Cardiac fibroblast (primary cell): ENCODE measurements around the gene ENGASE.
A peak's percentile ranks its signal among the peaks of the same experiment; 100 is the strongest.

Experiments used
- DNase-seq, 2 donors: peaks; one replicate each; pipeline versions ENCODE4 v3.0.0 to v3.0.0-alpha.2; 2010; ENCODE audit warnings: low read depth in 2 of 2
- H3K4me3 ChIP-seq, 2 donors: replicated peaks in 1 of 2; 1 replicate in 1 of 2; 2 replicates in 1 of 2; pipeline ENCODE4 v1.5.1; 2011; ENCODE audit warnings: low read depth in 2 of 2, low read length in 2 of 2, mild to moderate bottlenecking in 2 of 2, moderate library complexity in 1 of 2
- TF ChIP-seq, protein P1 (sequence below): IDR thresholded peaks from one replicate; pipeline ENCODE4 v1.5.1; 2011; ENCODE audit warnings: low read depth, mild to moderate bottlenecking, low read length, inconsistent platforms

ENGASE gene

DNA sequence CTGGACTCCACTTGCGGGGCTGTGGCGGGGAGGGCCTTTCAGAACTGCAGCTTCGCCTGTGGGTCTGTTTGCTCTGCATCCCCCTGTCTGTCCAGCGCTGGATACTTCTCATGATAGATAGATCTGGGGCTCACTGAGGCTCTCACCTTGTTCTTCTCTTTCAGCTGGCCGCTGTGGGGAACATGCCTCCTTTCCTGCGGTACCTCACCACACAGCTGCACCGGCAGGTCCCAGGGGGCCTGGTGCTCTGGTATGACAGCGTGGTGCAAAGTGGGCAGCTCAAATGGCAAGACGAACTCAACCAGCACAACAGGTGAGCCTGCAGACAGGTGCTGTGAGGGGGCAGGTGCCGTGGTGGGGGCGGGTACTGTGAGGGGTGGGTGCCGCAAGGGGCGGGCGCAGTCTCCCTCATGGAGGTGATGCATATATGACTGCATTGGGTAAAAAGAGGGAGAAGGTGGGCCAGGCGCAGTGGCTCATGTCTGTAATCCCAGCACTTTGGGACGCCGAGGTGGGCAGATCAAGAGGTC, 6.2 kb downstream of the ENGASE start:
- TF ChIP-seq, protein P1, sequence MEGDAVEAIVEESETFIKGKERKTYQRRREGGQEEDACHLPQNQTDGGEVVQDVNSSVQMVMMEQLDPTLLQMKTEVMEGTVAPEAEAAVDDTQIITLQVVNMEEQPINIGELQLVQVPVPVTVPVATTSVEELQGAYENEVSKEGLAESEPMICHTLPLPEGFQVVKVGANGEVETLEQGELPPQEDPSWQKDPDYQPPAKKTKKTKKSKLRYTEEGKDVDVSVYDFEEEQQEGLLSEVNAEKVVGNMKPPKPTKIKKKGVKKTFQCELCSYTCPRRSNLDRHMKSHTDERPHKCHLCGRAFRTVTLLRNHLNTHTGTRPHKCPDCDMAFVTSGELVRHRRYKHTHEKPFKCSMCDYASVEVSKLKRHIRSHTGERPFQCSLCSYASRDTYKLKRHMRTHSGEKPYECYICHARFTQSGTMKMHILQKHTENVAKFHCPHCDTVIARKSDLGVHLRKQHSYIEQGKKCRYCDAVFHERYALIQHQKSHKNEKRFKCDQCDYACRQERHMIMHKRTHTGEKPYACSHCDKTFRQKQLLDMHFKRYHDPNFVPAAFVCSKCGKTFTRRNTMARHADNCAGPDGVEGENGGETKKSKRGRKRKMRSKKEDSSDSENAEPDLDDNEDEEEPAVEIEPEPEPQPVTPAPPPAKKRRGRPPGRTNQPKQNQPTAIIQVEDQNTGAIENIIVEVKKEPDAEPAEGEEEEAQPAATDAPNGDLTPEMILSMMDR: no peak
- no peak overlapping the region for H3K4me3 ChIP-seq
- DNase-seq: no peak

GRCh38 chr17:79081571-79082276, 7.1 kb downstream of the ENGASE start:
- DNase-seq: no peak
- no peak overlapping the region for H3K4me3 ChIP-seq
- TF ChIP-seq, protein P1: no peak

DNA sequence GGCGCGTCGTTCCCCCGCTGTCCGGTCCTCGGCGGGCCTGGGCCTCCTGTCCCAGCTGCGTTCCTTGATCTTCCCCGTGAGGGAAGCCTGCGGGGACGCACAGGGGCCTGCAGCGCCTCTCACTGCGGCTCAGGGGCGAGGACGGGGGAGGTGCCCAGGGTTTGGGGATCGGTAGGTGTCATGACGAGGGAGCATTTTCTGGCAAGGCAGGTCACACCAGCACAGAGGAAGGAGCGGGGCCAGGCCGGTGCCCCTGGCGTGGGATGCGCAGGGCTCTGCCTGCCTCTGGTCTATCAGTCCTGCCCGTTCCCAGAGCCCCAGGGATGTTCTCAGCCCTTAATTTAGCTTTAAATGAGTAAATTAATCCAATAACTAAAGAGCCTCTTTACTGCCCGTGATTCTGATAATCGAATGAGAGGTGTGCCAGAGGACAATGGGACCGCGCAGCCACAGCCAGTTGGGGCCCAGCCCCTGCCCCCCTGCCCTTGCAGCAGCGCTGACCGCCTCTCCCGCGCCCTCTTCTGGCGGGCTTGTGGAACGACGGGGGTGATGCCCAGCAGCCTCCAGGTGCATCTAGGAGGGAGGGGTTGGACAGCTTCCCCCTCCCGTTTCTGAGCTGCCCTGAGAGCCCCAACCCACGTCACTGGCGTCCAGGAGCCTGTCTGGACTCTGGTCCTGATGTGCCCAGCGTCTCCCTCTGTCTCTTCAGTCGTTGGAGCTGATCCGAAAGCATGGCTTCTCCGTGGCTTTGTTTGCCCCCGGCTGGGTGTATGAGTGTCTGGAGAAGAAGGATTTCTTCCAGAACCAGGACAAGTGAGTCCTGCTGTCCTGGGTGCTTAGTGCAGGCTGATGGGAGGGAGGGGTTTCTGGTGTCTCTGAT, 7.9 kb downstream of the ENGASE start:
- no peak overlapping the region for H3K4me3 ChIP-seq
- TF ChIP-seq, protein P1: peak; percentile 97
- DNase-seq: peak; percentile 46 to 53

DNA sequence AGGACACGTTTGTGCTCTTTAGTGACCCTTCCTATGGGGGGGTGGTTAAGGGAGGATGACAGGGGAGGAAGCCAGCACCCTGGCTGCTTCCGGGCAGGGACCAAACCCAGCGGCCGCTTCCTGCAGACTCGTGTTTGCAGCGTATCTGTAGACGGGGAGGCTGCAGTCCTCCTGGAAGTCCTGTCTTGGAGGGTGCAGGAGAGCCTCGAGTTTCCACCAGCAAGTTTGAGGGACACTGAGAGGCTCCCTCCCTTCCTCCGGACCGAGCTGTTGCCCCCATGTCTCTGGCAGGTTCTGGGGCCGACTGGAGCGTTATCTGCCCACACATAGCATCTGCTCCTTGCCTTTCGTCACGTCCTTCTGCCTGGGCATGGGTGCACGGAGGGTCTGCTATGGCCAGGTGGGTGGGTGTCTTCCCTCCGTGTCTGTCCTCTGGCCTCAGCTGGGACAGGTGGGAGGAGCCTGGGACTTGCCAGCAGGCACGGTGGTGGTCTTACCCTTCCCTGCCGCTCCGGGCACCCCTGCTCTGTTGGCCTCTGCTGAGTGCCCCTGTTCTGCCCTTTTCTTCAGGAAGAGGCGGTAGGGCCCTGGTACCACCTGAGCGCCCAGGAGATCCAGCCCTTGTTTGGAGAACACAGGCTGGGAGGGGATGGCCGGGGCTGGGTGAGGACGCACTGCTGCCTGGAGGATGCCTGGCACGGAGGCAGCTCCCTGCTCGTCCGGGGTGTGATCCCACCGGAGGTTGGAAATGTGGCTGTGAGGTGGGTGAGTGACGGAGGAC, 8.8 kb downstream of the ENGASE start:
- no peak for DNase-seq
- no peak overlapping the region for H3K4me3 ChIP-seq
- TF ChIP-seq, protein P1: no peak

DNA sequence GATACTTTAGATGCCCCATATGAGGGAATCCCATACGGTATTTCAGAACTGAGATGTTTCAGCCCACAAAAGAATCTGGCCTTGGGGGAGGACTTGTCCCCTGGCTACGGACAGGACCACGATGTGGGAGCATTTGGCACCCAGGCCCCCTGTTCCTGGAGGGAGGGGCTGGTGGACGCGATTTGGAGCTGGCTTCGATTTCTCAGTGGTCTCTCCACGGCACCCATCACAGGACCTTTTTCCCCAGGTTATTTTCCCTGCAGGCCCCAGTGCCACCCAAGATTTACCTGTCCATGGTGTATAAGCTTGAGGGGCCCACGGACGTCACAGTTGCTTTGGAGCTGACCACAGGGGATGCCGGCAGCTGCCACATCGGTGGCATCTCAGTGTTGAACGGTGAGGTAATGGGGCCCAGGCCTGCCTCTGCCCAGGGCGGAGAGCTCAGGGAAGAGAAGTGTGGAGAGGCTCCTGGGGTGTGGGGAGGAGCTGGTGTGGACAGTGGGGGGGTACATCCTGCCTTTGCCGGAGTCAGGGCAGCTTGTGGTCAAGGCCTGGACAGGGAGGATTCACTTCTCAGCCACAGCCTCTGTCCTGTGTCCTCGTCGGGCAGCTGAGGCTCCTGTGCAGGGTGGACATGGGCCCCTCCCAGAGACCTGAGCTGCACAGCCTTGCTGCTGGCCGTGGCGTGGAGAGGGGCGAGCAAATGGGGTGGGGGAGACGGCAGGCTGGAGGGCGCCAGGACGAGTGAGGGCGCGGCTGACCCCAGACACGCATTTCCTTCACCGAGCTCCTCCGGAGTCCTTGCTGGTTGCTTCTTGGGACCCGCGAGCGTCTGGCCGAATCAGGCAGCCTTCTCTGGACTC, 9.9 kb downstream of the ENGASE start:
- TF ChIP-seq, protein P1: no peak
- no peak overlapping the region for H3K4me3 ChIP-seq
- no peak for DNase-seq
